ENCODE measurements around the gene SPATA20.

DNA sequence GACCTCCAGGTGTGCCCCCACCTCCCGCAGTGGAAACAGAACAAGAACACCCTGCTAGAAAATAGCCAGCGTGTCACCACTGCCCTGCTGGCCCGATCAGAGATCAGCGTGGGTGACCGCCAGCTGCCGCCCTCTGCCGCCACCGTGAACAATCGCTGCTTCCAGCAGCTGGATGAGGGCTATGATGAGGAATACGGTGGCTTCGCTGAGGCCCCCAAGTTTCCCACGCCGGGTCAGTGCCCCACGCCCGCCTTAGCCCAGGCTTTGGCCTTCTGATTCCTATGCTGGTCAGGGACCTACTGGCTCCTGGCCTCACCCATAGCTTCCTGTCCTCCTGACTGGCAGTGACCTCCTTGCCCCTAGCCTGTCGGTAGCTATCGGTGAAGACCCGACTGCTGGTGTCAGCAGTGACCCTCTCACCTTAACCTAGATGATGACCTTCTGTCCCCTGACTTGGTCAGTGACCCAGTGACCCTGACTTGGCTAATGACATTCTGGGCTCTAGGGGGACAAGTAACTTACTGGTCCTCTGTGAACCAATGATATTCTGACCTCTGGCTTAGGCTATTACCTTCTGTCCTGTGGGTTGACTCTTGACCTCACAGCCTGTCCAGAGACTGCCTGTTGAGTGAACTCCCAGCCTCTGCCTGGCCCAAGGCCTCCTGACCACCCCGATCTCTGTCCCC, 2.4 kb downstream of the SPATA20 start:
- TF ChIP-seq CTCF (IDR thresholded peaks at IDR 0.05; ENCODE audit: low read length), result no peak
- TF ChIP-seq EZH2phosphoT487 (IDR thresholded peaks at IDR 0.05; ENCODE audit: low read length), result no peak
- TF ChIP-seq EZH2 (optimal IDR thresholded peaks at IDR 0.05; ENCODE audit: low read depth, low read length), result no peak

All from MM.1S (cell line).